ENCODE results near the gene TARBP2. TPM values are rescaled to one million over a fixed set of nuclear protein-coding genes. Genes with fewer than 3 reads are reported as not detected.

The TARBP2 gene, protein sequence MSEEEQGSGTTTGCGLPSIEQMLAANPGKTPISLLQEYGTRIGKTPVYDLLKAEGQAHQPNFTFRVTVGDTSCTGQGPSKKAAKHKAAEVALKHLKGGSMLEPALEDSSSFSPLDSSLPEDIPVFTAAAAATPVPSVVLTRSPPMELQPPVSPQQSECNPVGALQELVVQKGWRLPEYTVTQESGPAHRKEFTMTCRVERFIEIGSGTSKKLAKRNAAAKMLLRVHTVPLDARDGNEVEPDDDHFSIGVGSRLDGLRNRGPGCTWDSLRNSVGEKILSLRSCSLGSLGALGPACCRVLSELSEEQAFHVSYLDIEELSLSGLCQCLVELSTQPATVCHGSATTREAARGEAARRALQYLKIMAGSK
- 10 to 100 TPM; 18.7 to 22.0 TPM for total RNA-seq
- polyA plus RNA-seq = 10 to 100 TPM; 15.7 to 18.1 TPM

DNA sequence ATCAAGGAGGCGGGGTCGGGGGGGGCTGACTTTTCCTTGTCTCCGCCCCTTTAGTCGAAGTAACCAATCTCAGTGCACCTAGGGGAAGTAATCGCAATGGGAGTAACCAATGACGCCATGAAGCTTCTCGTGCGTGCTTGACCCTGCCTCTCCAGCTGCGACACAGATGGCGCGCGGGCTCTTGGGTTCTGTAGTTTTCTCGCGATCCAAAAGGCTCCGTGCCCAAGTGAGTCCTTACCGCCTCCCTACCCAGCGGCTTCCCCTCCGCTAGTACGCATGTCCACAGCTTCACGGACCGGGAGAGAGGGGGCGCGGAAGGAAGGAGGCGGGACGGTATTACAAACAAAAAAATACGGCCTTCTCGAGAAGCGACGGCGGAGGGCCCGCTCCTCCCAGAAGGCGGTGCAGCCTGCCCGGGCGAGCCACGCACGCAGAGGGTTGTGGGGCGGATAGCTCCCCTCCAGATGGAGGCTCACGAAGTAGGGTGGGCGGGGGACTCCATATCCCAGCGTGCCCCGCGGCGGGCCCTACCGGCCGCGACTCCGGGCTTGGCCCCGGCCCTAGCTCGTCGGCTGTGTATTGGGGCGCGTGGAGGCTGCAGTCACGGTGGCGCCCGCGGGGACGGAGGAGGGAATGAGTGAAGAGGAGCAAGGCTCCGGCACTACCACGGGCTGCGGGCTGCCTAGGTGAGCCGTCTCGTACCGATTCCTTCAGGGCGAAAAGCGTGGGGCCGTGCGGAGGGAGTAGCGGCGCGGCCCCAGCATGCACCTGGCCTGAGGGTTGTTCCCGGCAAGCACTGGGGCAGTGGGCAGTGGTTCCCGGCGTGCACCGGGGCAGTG, at the start of gene TARBP2:
TSS of gene TARBP2 (plus strand) at position 508 of the 839 bp plus-strand sequence. CDS start at position 634, 126 bp downstream.
- under 1% methylated on average over 74 of the region's 74 CpGs for WGBS
- Histone ChIP-seq H3K4me3 (ENCODE audit: low read depth in 1 of 3, low read length in 3 of 3) (peak within 1 kb of the TSS; percentile 74 to 91 (median 80)), H3K4me1 (ENCODE audit: control insufficient read depth in 4 of 4, insufficient read depth in 4 of 4, low read length in 3 of 4) (peaks cover 5 to 33% (median 21%) of the 10 kb centered on the region in 4 donors), H3K27me3 (ENCODE audit: control insufficient read depth in 4 of 4, insufficient read depth in 4 of 4, low read length in 3 of 4) (no peaks in the 10 kb centered on the region), H3K9me3 (ENCODE audit: control insufficient read depth in 4 of 4, low read length in 3 of 4) (no peaks in the 10 kb centered on the region), H3K27ac (ENCODE audit: low read depth in 1 of 2, low read length in 2 of 2) (peak within 1 kb of the TSS; percentile 98 to 99), H3K9ac (ENCODE audit: low read depth in 1 of 2, low read length in 2 of 2) (peak within 1 kb of the TSS; percentile 92 to 100), H3K36me3 (ENCODE audit: control insufficient read depth in 4 of 4, insufficient read depth in 3 of 4, low read depth in 1 of 4, low read length in 3 of 4) (peaks cover 0 to 7% (median 1%) of the 10 kb centered on the region in 4 donors)
- DNase-seq (ENCODE audit: low spot score) = peak; percentile 98
- TF ChIP-seq FOXA2 (IDR thresholded peaks at IDR 0.05) (no peak), HNF4G (IDR thresholded peaks at IDR 0.05) (no peak), FOXA1 (IDR thresholded peaks at IDR 0.05) (no peak), GABPA (IDR thresholded peaks at IDR 0.05 in 1 of 2, conservative IDR thresholded peaks at IDR 0.05 in 1 of 2) (peak in 1 of 2 donors; percentile 22), RAD21 (IDR thresholded peaks at IDR 0.05) (no peak), YY1 (IDR thresholded peaks at IDR 0.05) (peak; percentile 89), SP1 (IDR thresholded peaks at IDR 0.05) (peak; percentile 84), TAF1 (conservative IDR thresholded peaks at IDR 0.05) (peak; percentile 26), JUND (IDR thresholded peaks at IDR 0.05) (peak; percentile 14 to 76), NR2F2 (IDR thresholded peaks at IDR 0.05) (no peak), EGR1 (IDR thresholded peaks at IDR 0.05; ENCODE audit: low read depth in 2 of 2) (peak in 1 of 2 donors; percentile 44), RXRA (IDR thresholded peaks at IDR 0.05) (peak; percentile 13 to 53), HNF4A (conservative IDR thresholded peaks at IDR 0.05) (peak in 1 of 2 donors; percentile 4)
- TF ChIP-seq, protein P1, sequence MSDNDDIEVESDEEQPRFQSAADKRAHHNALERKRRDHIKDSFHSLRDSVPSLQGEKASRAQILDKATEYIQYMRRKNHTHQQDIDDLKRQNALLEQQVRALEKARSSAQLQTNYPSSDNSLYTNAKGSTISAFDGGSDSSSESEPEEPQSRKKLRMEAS (IDR thresholded peaks at IDR 0.05) = no peak
- TF ChIP-seq, protein P2, sequence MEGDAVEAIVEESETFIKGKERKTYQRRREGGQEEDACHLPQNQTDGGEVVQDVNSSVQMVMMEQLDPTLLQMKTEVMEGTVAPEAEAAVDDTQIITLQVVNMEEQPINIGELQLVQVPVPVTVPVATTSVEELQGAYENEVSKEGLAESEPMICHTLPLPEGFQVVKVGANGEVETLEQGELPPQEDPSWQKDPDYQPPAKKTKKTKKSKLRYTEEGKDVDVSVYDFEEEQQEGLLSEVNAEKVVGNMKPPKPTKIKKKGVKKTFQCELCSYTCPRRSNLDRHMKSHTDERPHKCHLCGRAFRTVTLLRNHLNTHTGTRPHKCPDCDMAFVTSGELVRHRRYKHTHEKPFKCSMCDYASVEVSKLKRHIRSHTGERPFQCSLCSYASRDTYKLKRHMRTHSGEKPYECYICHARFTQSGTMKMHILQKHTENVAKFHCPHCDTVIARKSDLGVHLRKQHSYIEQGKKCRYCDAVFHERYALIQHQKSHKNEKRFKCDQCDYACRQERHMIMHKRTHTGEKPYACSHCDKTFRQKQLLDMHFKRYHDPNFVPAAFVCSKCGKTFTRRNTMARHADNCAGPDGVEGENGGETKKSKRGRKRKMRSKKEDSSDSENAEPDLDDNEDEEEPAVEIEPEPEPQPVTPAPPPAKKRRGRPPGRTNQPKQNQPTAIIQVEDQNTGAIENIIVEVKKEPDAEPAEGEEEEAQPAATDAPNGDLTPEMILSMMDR (IDR thresholded peaks at IDR 0.05; ENCODE audit: low read depth, low read length, missing input control) = no peak
- TF ChIP-seq, protein P3, sequence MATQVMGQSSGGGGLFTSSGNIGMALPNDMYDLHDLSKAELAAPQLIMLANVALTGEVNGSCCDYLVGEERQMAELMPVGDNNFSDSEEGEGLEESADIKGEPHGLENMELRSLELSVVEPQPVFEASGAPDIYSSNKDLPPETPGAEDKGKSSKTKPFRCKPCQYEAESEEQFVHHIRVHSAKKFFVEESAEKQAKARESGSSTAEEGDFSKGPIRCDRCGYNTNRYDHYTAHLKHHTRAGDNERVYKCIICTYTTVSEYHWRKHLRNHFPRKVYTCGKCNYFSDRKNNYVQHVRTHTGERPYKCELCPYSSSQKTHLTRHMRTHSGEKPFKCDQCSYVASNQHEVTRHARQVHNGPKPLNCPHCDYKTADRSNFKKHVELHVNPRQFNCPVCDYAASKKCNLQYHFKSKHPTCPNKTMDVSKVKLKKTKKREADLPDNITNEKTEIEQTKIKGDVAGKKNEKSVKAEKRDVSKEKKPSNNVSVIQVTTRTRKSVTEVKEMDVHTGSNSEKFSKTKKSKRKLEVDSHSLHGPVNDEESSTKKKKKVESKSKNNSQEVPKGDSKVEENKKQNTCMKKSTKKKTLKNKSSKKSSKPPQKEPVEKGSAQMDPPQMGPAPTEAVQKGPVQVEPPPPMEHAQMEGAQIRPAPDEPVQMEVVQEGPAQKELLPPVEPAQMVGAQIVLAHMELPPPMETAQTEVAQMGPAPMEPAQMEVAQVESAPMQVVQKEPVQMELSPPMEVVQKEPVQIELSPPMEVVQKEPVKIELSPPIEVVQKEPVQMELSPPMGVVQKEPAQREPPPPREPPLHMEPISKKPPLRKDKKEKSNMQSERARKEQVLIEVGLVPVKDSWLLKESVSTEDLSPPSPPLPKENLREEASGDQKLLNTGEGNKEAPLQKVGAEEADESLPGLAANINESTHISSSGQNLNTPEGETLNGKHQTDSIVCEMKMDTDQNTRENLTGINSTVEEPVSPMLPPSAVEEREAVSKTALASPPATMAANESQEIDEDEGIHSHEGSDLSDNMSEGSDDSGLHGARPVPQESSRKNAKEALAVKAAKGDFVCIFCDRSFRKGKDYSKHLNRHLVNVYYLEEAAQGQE (IDR thresholded peaks at IDR 0.05) = peak; percentile 5
- TF ChIP-seq, protein P4, sequence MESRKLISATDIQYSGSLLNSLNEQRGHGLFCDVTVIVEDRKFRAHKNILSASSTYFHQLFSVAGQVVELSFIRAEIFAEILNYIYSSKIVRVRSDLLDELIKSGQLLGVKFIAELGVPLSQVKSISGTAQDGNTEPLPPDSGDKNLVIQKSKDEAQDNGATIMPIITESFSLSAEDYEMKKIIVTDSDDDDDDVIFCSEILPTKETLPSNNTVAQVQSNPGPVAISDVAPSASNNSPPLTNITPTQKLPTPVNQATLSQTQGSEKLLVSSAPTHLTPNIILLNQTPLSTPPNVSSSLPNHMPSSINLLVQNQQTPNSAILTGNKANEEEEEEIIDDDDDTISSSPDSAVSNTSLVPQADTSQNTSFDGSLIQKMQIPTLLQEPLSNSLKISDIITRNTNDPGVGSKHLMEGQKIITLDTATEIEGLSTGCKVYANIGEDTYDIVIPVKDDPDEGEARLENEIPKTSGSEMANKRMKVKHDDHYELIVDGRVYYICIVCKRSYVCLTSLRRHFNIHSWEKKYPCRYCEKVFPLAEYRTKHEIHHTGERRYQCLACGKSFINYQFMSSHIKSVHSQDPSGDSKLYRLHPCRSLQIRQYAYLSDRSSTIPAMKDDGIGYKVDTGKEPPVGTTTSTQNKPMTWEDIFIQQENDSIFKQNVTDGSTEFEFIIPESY (IDR thresholded peaks at IDR 0.05) = peak; percentile 64
- TF ChIP-seq, protein P5, sequence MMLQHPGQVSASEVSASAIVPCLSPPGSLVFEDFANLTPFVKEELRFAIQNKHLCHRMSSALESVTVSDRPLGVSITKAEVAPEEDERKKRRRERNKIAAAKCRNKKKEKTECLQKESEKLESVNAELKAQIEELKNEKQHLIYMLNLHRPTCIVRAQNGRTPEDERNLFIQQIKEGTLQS (IDR thresholded peaks at IDR 0.05) = no peak

All from liver (tissue), 9 donors.